ENCODE data around the gene MYOZ2.

- TF ChIP-seq CTCF (conservative IDR thresholded peaks at IDR 0.05) (no peak), ZFX (IDR thresholded peaks at IDR 0.05) (no peak)
These were observed 29.3 kb upstream of the MYOZ2 start for GRCh38 chr4:119106036-119107000.
